Psoas muscle (tissue), 8 donors: ENCODE measurements around the gene SLC37A2. TPM values are rescaled to one million over a fixed set of nuclear protein-coding genes. Genes with fewer than 3 reads are reported as not detected.

Source experiments
- ATAC-seq, 4 donors: fragments of 200-7000 bp; cut with Tn5 transposase; one replicate each; pipeline ENCODE4 v1.9.1; 2020; ENCODE audit warnings: moderate library complexity in 3 of 4, mild to moderate bottlenecking in 2 of 4
- DNase-seq, 2 donors: peaks; one replicate each; pipeline ENCODE4 v3.0.0-alpha.2; 2020
- H3K27ac ChIP-seq: fragments of 200-600 bp; one replicate; pipeline ENCODE4 v1.8.0; 2022
- H3K27me3 ChIP-seq, 3 donors: fragments of 200-600 bp in 1 of 3; one replicate each; pipeline versions ENCODE4 v1.6.1 to v1.8.0; 2013 to 2022; ENCODE audit warnings: low read length in 2 of 3, mild to moderate bottlenecking in 2 of 3, moderate library complexity in 1 of 3; ENCODE audit not compliant: insufficient read depth in 3 of 3
- H3K36me3 ChIP-seq, 2 donors: fragments of 200-600 bp in 1 of 2; one replicate each; pipeline versions ENCODE4 v1.6.1 to v1.8.0; 2013 to 2022; ENCODE audit warnings: low read depth in 1 of 2, mild to moderate bottlenecking in 1 of 2, moderate library complexity in 1 of 2; ENCODE audit not compliant: insufficient read depth in 1 of 2
- H3K4me1 ChIP-seq: fragments of 200-600 bp; one replicate; pipeline ENCODE4 v1.8.0; 2022
- H3K4me3 ChIP-seq: fragments of 200-600 bp; one replicate; pipeline ENCODE4 v1.8.0; 2022; ENCODE audit warnings: mild to moderate bottlenecking
- H3K9me3 ChIP-seq: fragments of 200-600 bp; one replicate; pipeline ENCODE4 v1.8.0; 2022
- WGBS, 3 donors: extraction: QIAGEN DNeasy Blood & Tissue Kit; methylation state at CpG; one replicate each; pipeline versions ENCODE4 v1.1.6 to v1.1.7; 2013; 5-methylcytosine and 5-hydroxymethylcytosine counted together
- intact Hi-C, 2 donors: fragments of 100-400 bp; cut with DNase I; formaldehyde crosslinking; loops; one replicate each; pipeline versions ENCODE4 v1.11.0 to v1.14.2; 2022
- polyA plus RNA-seq, 3 donors: library from polyadenylated mRNA; stranded (reverse); fragments of 200-250 nt; gene quantifications; one replicate each; pipeline ENCODE4 v1.2.3, GENCODE V29; 2013
- total RNA-seq, 4 donors: library from RNA; stranded (reverse); fragmentation: NEBNext Ultra II Directional in 2 of 4; extraction: Animal tissue kit (Norgen Biotek cat#: 25700) in 2 of 4; gene quantifications; one replicate each; pipeline versions ENCODE4 v1.2.1 to v1.2.4, GENCODE V29; 2021 to 2023
- TF ChIP-seq, protein P1 (sequence below): fragments of 200-600 bp; IDR thresholded peaks from one replicate; pipeline ENCODE4 v1.8.0; 2022; ENCODE audit warnings: antibody characterized with exemption
- donor health status: healthy with polysubstance abuse.
- donor health status: DM: no; HTN: no; CAD: no; lungs with moderate emphysema.
- donor health status: Bipolar disorder and iron deficiency.
- donor health status: healthy.
- donor health status: DM: yes; HTN: yes; CAD: no.
- donor health status: DM: no; HTN: no; CAD: no.
- donor health status: DM: no; HTN: no; CAD: no.
- donor health status: DM: yes; HTN: yes; CAD: no.

SLC37A2 gene
- total and polyA plus RNA-seq, 7 donors: 0.30 to 1.9 (median 1.2) TPM

DNA sequence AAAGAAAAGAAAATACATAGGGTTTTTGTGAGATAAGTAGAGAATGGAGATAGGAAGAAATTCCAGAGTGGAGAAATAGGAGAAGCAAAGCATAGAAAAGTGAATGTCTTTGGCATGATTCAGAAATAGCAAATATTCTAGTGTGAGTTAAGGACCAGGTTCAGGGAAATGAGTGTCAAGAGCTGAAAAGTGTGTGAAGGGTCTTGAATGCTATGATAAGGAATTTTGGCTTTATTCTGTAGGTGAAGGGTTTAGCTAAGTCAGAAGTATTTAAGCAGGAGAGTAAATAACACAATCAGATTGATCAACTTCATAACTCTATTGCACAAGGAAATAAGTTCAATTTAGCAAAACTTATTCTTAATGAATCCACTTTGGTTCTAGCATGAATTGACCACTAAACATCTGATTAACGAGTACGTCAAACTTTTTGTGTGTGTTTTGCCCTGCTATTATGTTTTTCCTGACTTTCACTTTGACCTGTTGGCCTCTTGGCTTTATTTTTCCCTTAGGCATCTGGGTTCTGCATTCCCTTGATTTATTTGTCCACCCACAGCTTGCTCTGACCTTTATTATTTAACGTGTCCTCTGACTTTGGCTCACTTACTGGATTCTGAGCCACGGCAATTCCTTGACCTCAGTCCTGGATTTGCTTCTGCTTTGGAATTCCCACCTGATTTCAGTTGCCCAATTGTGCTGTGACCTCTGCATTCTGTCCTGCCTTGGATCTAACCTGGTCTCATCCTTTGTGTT lies 60.3 kb downstream of the SLC37A2 start:
- intact Hi-C loops: loop anchor here in 1 of 2 donors (10.0 kb wide), 1 partner anchor 169 kb away; the partner anchor contains the start of gene CCDC15
- DNase-seq (no peak), ATAC-seq (peak in 3 of 4 donors; percentile 9 to 22 (median 22))
- Histone ChIP-seq H3K27me3 (peaks cover 0 to 5% (median under 1%) of the 10 kb centered on the region in 3 donors), H3K36me3 (no peaks in the 10 kb centered on the region), H3K9me3 (no peaks in the 10 kb centered on the region), H3K4me3 (peak overlapping the region; percentile 62), H3K27ac (peak overlapping the region; percentile 67), H3K4me1 (no peaks in the 10 kb centered on the region)
- TF ChIP-seq, protein P1, sequence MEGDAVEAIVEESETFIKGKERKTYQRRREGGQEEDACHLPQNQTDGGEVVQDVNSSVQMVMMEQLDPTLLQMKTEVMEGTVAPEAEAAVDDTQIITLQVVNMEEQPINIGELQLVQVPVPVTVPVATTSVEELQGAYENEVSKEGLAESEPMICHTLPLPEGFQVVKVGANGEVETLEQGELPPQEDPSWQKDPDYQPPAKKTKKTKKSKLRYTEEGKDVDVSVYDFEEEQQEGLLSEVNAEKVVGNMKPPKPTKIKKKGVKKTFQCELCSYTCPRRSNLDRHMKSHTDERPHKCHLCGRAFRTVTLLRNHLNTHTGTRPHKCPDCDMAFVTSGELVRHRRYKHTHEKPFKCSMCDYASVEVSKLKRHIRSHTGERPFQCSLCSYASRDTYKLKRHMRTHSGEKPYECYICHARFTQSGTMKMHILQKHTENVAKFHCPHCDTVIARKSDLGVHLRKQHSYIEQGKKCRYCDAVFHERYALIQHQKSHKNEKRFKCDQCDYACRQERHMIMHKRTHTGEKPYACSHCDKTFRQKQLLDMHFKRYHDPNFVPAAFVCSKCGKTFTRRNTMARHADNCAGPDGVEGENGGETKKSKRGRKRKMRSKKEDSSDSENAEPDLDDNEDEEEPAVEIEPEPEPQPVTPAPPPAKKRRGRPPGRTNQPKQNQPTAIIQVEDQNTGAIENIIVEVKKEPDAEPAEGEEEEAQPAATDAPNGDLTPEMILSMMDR: no peak
- 49 to 59% (median 52%) methylated on average over 4 of the region's 4 CpGs for WGBS, 3 donors

DNA sequence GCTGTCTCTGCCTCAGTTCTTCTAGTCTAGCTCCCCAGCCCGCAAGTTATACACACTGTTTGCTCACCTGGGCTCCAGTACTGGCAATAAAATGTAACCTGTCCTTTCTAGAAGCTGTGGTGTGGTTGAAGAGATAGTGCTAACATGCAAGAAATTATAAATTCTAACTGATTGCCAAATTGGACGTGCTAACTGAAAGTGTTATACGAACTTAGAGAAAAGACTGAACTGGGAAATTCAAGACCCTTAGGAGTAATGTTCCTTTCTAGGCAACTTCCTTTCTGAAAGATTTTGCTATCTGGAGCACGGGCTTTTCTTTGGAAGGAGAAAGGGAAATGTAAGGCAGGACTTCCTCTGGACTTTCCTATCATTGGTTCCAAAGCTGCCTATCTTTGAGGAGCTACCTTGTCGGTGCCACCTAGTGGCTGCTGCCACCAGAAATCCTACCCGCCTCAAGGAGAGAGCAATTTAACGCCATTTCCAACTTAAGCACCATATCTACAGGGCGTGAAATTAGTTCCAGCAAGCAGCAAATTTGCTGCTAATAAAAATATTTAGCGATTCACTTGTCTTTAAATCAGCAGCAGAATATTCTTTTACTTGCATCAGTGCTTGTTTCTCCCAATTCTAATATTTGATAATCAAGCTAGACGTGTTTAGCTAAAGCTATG lies 61.0 kb downstream of the SLC37A2 start:
- peaks cover 0 to 9% (median 0%) of the 10 kb centered on the region in 3 donors for H3K27me3 ChIP-seq
- DNase-seq: peak; percentile 52 to 77
- ATAC-seq: peak; percentile 93 to 100 (median 98)
- peak overlapping the region; percentile 62 for H3K4me3 ChIP-seq
- 28 to 36% (median 30%) methylated on average over 10 of the region's 10 CpGs for WGBS, 3 donors
- no peaks in the 10 kb centered on the region for H3K4me1 ChIP-seq
- intact Hi-C loops: loop anchor here in 1 of 2 donors (10.0 kb wide), 1 partner anchor 169 kb away; the partner anchor contains the start of gene CCDC15
- TF ChIP-seq, protein P1: peak; percentile 65
- no peaks in the 10 kb centered on the region for H3K36me3 ChIP-seq
- peak overlapping the region; percentile 67 for H3K27ac ChIP-seq
- no peaks in the 10 kb centered on the region for H3K9me3 ChIP-seq

DNA sequence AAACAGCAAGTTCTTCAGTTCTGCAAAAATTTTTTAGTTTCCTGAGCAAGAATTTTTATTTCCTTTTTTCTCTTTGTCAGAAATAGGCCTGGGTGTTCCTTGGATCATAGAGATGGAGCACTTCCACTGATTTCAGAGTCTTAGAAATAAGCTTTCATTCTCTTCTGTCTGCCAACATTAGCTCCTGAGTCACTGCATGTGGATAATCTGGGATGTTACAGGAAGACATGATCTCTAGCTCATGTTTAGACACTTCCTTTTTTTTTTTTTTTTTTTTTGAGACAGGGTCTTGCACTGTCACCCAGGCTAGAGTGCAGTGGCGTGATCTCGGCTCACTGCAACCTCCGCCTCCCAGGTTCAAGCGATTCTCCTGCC lies 61.5 kb downstream of the SLC37A2 start:
- 90 to 95% (median 91%) methylated on average over 2 to 4 of the region's 4 CpGs for WGBS, 3 donors
- H3K36me3 ChIP-seq: no peaks in the 10 kb centered on the region
- no peaks in the 10 kb centered on the region for H3K4me1 ChIP-seq
- H3K27ac ChIP-seq: no peak overlapping the region
- DNase-seq (no peak), ATAC-seq (peak in 2 of 4 donors; percentile 37 to 54)
- no peaks in the 10 kb centered on the region for H3K9me3 ChIP-seq
- H3K27me3 ChIP-seq: peaks cover 0 to 14% (median 0%) of the 10 kb centered on the region in 3 donors
- TF ChIP-seq, protein P1: no peak
- intact Hi-C loops: loop anchor here in 1 of 2 donors (10.0 kb wide), 1 partner anchor 170 kb away; the partner anchor contains the start of gene CCDC15
- H3K4me3 ChIP-seq: peak overlapping the region; percentile 62

DNA sequence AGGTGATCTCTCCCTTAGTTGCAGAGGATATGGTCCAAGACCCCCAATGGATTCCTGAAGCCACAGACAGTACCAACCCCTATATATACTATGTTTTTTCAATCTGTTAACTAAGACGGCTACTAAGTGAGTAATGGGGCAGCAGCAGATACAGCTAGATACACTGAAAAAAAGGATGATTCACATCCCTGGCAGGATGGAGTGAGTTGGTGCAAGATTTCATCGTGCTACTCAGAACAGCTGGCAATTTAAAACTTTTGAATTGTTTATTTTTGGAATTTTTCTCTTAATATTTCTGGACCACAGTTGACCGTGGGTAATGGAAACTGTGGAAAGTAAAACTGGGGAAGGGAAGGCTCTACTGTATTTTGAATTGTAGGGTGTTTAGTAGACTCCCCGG lies 65.3 kb downstream of the SLC37A2 start:
- TF ChIP-seq, protein P1: no peak
- ATAC-seq: no peak
- no peaks in the 10 kb centered on the region for H3K9me3 ChIP-seq
- H3K4me1 ChIP-seq: no peaks in the 10 kb centered on the region
- intact Hi-C loops: loop anchor here in 1 of 2 donors (10.0 kb wide), 1 partner anchor 174 kb away; the partner anchor contains the start of gene CCDC15
- H3K27ac ChIP-seq: no peak overlapping the region
- no peak overlapping the region for H3K4me3 ChIP-seq
- peaks cover 0 to 20% (median 0%) of the 10 kb centered on the region in 3 donors for H3K27me3 ChIP-seq
- DNase-seq: no peak
- no peaks in the 10 kb centered on the region for H3K36me3 ChIP-seq
- 38 to 62% (median 39%) methylated on average over 4 of the region's 4 CpGs for WGBS, 3 donors
